Measurements from ENCODE around the gene MACROD2.
"Not testable (repeated sequence)": the region's sequence is repeated elsewhere in the genome, so short reads cannot be mapped to it uniquely, and the experiment has no call there.

The MACROD2 gene

GRCh38 chr20:15370370-15370769 lies 1375.1 kb downstream of the MACROD2 start:
- no peak for DNase-seq (ENCODE audit: low spot score)

GRCh38 chr20:15374682-15375081 lies 1379.4 kb downstream of the MACROD2 start:
- no peak for DNase-seq (ENCODE audit: low spot score)

- no peak for DNase-seq (ENCODE audit: low spot score)
Measured at GRCh38 chr20:15375836-15376235, 1380.5 kb downstream of the MACROD2 start.

- DNase-seq (ENCODE audit: low spot score), result not testable (repeated sequence)
Measured at GRCh38 chr20:15377603-15378002, 1382.3 kb downstream of the MACROD2 start.

GRCh38 chr20:15378151-15378550 lies 1382.8 kb downstream of the MACROD2 start:
- DNase-seq (ENCODE audit: low spot score), result no peak

- DNase-seq (ENCODE audit: low spot score), result no peak
Measured at GRCh38 chr20:15379681-15380296, 1384.5 kb downstream of the MACROD2 start.

GRCh38 chr20:15380770-15381169 lies 1385.5 kb downstream of the MACROD2 start:
- no peak for DNase-seq (ENCODE audit: low spot score)

- DNase-seq (ENCODE audit: low spot score), result no peak
Measured at GRCh38 chr20:15387228-15387627, 1391.9 kb downstream of the MACROD2 start.

- DNase-seq (ENCODE audit: low spot score), result no peak
Measured at GRCh38 chr20:15395457-15395856, 1400.1 kb downstream of the MACROD2 start.

GRCh38 chr20:15396026-15396425 lies 1400.7 kb downstream of the MACROD2 start:
- DNase-seq (ENCODE audit: low spot score), result no peak

- DNase-seq (ENCODE audit: low spot score), result no peak
Measured at GRCh38 chr20:15396900-15397299, 1401.6 kb downstream of the MACROD2 start.

GRCh38 chr20:15399781-15400180 lies 1404.5 kb downstream of the MACROD2 start:
- DNase-seq (ENCODE audit: low spot score), result no peak

- DNase-seq (ENCODE audit: low spot score), result no peak
Measured at GRCh38 chr20:15406072-15406471, 1410.8 kb downstream of the MACROD2 start.

- no peak for DNase-seq (ENCODE audit: low spot score)
Measured at GRCh38 chr20:15411781-15412180, 1416.5 kb downstream of the MACROD2 start.

- DNase-seq (ENCODE audit: low spot score), result no peak
Measured at GRCh38 chr20:15415908-15416307, 1420.6 kb downstream of the MACROD2 start.

- DNase-seq (ENCODE audit: low spot score), result no peak
Measured at GRCh38 chr20:15419856-15420255, 1424.5 kb downstream of the MACROD2 start.

GRCh38 chr20:15422966-15423365 lies 1427.7 kb downstream of the MACROD2 start:
- DNase-seq (ENCODE audit: low spot score), result no peak

GRCh38 chr20:15439551-15439950 lies 1444.2 kb downstream of the MACROD2 start:
- DNase-seq (ENCODE audit: low spot score), result no peak

GRCh38 chr20:15440049-15440820 lies 1444.9 kb downstream of the MACROD2 start:
- DNase-seq (ENCODE audit: low spot score), result no peak

- DNase-seq (ENCODE audit: low spot score), result no peak
Measured at GRCh38 chr20:15445056-15445840, 1449.9 kb downstream of the MACROD2 start.

GRCh38 chr20:15446373-15446772 lies 1451.1 kb downstream of the MACROD2 start:
- DNase-seq (ENCODE audit: low spot score), result no peak

- DNase-seq (ENCODE audit: low spot score), result no peak
Measured at GRCh38 chr20:15447549-15447948, 1452.2 kb downstream of the MACROD2 start.

GRCh38 chr20:15449061-15449460 lies 1453.7 kb downstream of the MACROD2 start:
- DNase-seq (ENCODE audit: low spot score), result no peak
